Measurements from ENCODE around the gene ADGRE2.
"Not testable (repeated sequence)": the region's sequence is repeated elsewhere in the genome, so short reads cannot be mapped to it uniquely, and the experiment has no call there.

ADGRE2 gene

DNA sequence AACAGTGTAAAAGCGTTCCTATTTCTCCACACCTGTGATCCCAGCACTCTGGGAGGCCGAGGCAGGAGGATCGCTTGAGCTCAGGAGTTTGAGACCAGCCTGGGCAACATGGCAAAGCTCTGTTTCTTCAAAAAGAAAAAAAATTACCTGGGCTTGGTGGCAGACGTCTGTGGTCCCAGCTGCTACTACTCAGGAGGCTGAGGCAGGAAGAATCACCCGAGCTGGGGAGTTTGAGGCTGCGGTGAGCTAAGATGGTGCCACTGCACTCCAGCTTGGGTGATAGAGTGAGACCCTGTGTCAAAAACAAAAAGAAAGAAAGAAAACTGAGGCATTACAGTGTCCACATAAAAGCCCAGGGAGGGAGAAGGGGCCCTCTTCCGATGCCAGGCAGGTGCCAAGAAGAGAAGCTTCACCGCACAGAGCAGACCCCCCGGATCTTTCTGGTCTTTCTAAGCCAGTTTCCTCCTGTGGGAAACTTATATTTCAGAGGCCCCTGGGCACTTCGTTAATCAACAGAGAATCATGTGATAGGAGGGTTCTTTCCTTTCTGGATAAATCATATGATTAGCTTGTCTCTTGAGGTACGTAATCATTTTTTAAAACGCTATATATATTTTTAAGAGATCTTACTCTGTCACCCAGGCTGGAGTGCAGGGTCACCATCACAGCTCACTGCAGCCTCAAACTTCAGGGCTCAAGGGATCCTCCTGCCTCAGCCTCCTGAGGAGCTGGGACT lies at the start of gene ADGRE2:
Gene ADGRE2, minus strand, starts transcription at position 451 of the 736 bp plus-strand sequence. CDS start 1,804 bp downstream, outside the sequence.
- H3K4me3 ChIP-seq (ENCODE audit: low read depth, low read length); in situ Hi-C loops (cut with HindIII; ENCODE audit: low sequenced_read_pairs): not testable (repeated sequence)

DNA sequence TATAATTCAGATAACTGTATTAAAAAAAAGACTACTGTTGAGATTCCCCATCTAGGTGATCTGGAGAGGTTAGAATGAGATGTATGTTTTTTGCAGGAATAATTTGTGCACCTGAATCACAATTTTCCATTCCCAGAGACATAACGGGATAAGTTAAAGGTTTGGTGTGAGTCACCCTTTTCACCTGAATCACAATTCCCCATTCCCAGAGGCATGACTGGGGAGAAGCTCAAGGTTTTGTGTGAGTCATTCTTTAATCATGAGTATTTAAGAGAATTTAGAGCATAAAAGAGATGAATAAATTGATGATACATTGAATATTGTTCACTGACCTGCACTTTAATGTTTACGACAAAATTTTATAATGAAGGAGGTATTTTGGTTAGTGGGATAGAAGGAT lies 47.6 kb upstream of the ADGRE2 start:
- in situ Hi-C loops (cut with HindIII; ENCODE audit: low sequenced_read_pairs) = no loop called here
- DNase-seq (ENCODE audit: low read depth) = no peak

More for the DNA sequence above, at the start of gene ADGRE2:
- not testable (repeated sequence) for DNase-seq (ENCODE audit: low read depth)

DNA sequence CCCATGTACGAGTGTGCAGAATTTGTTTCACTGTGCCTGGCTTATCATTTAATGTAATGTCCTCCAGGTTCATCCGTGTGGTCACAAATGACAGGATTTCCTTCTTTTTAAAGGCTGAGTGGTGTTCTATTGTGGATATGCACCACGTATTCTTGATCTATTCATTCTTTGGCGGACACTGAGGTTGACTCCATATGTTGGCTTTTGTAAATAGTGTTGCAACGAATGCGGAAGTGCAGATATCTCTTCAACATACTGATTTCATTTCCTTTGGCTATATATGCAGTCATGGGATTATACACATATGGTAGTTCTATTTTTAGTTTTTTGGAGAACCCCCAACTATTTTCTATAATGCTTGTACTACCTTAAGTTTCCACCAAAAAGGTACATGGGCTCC lies 43.6 kb upstream of the ADGRE2 start:
- in situ Hi-C loops (cut with HindIII; ENCODE audit: low sequenced_read_pairs) = no loop called here
- TF ChIP-seq, protein P1, sequence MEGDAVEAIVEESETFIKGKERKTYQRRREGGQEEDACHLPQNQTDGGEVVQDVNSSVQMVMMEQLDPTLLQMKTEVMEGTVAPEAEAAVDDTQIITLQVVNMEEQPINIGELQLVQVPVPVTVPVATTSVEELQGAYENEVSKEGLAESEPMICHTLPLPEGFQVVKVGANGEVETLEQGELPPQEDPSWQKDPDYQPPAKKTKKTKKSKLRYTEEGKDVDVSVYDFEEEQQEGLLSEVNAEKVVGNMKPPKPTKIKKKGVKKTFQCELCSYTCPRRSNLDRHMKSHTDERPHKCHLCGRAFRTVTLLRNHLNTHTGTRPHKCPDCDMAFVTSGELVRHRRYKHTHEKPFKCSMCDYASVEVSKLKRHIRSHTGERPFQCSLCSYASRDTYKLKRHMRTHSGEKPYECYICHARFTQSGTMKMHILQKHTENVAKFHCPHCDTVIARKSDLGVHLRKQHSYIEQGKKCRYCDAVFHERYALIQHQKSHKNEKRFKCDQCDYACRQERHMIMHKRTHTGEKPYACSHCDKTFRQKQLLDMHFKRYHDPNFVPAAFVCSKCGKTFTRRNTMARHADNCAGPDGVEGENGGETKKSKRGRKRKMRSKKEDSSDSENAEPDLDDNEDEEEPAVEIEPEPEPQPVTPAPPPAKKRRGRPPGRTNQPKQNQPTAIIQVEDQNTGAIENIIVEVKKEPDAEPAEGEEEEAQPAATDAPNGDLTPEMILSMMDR (IDR thresholded peaks at IDR 0.05; ENCODE audit: low read depth, low read length, missing control alignments) = no peak
- no peak for DNase-seq (ENCODE audit: low read depth)
- no peak overlapping the region for H3K4me3 ChIP-seq (ENCODE audit: low read depth, low read length)

More for the DNA sequence above, 47.6 kb upstream of the ADGRE2 start:
- TF ChIP-seq, protein P1 (IDR thresholded peaks at IDR 0.05; ENCODE audit: low read depth, low read length, missing control alignments) = no peak
- no peak overlapping the region for H3K4me3 ChIP-seq (ENCODE audit: low read depth, low read length)

DNA sequence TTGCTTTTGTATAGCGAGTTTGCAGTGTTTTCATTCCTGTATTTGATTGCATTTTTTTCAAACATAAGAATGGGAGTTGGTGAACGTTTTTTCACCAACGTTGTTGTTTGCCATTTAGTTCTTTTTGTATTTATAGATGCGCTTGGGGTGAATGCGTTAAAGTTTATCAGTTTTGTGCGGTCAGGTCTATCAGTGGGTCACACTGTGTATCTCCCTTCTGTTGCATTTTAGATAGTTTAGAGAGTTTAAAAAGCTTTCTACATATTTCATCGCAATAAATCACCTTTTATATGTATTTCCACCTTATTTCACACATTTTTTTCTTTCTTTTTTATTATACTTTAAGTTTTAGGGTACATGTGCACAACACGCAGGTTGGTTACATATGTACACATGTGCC lies 40.2 kb upstream of the ADGRE2 start:
- in situ Hi-C loops (cut with HindIII; ENCODE audit: low sequenced_read_pairs) = no loop called here
- TF ChIP-seq, protein P1 (IDR thresholded peaks at IDR 0.05; ENCODE audit: low read depth, low read length, missing control alignments) = no peak
- no peak overlapping the region for H3K4me3 ChIP-seq (ENCODE audit: low read depth, low read length)
- DNase-seq (ENCODE audit: low read depth) = no peak

DNA sequence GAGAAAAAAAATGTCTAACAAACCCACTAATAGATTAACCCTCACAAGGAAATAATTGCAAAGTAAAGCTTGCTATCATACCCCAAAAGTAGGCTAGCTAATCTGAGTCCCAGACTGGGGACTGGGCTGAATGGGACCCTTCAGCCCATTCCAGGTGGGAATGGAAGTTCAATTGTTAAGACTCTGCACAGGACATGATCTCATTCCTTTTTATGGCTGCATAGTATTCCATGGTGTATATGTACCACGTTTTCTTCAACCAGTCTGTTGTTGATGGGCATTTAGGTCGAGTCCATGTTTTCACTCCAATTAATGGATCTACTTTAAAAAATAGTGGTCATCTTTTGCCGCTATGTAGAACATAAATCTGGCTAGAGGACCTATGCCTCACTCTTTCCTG lies 38.7 kb upstream of the ADGRE2 start:
- DNase-seq (ENCODE audit: low read depth) = no peak
- TF ChIP-seq, protein P1 (IDR thresholded peaks at IDR 0.05; ENCODE audit: low read depth, low read length, missing control alignments) = no peak
- H3K4me3 ChIP-seq (ENCODE audit: low read depth, low read length) = no peak overlapping the region
- in situ Hi-C loops (cut with HindIII; ENCODE audit: low sequenced_read_pairs) = no loop called here

DNA sequence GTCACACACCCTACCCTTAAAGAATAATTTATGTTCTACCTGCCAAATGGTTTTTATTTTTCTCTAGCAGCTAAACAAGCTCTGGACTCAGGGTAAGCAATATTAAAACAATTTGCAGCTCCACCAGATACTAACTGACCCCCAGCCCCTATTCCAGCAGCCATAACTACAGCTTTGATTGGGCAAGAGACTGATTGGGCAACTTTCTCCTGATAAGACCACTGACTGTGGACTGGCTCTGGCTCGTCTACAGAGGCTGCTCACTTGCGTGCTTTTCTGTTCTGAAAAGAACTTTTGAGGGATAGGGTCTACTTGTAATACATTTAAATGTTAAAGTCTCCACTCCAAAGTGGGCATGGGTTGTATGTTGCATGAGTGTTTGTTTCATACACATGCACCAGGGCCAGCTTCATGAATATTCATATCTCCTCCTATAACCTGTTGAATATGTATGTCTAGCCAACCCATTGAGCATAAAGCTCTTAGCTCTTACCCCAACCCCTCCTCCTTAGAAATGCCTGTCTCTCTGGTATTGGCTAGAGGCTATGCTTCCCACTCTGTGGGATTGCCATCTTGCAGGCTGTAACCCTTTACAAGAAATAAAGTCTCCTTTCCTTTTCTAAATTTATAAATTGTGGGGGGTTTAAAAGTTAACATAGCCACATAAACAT lies 36.8 kb upstream of the ADGRE2 start:
- no peak for DNase-seq (ENCODE audit: low read depth)
- TF ChIP-seq, protein P1 (IDR thresholded peaks at IDR 0.05; ENCODE audit: low read depth, low read length, missing control alignments) = no peak
- H3K4me3 ChIP-seq (ENCODE audit: low read depth, low read length) = no peak overlapping the region
- in situ Hi-C loops (cut with HindIII; ENCODE audit: low sequenced_read_pairs) = no loop called here

Data from astrocyte of the cerebellum (primary cell).